Measurements from ENCODE around the gene HM13. TPM values are rescaled to one million over a fixed set of nuclear protein-coding genes. Genes with fewer than 3 reads are reported as not detected.
A peak's percentile ranks its signal among the peaks of the same experiment; 100 is the strongest.

Gene HM13
- total and polyA plus RNA-seq, 9 of the 15 experiments (the other 6 are each of a cell fraction or from before 2014, with no cell fraction given): 7.7 to 136 (median 74.5) TPM

DNA sequence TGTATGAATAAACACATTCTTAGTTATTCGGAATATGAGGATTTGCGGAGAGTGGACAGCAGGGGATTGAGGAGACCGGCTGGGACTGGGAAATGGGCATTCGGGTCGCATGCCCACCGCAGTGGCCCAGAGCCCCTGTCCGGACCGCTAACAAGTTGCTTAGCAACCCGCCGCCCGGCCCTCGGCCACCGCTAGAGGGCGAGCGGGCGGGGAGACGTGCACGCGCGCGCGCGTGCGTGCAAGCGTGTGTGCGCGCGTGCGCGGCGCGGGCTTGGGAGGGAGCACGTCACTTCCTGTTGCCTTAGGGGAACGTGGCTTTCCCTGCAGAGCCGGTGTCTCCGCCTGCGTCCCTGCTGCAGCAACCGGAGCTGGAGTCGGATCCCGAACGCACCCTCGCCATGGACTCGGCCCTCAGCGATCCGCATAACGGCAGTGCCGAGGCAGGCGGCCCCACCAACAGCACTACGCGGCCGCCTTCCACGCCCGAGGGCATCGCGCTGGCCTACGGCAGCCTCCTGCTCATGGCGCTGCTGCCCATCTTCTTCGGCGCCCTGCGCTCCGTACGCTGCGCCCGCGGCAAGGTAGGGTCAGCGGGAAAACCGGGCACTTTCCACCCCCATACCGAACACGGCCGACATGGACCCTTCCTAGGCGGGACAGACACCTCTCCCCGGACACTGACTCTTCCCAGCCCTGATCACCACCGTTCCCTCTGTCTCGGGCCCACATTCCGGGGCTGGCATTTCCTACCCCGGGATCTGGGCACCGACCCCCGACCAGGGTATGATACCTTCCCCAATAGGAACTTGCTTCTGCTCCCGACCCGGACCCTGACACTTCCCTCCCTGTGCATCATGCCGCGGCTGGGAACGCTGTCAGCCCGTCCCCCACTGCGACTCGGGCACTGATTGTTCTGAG, at the start of gene HM13 (continued):
- TF ChIP-seq, protein P1, sequence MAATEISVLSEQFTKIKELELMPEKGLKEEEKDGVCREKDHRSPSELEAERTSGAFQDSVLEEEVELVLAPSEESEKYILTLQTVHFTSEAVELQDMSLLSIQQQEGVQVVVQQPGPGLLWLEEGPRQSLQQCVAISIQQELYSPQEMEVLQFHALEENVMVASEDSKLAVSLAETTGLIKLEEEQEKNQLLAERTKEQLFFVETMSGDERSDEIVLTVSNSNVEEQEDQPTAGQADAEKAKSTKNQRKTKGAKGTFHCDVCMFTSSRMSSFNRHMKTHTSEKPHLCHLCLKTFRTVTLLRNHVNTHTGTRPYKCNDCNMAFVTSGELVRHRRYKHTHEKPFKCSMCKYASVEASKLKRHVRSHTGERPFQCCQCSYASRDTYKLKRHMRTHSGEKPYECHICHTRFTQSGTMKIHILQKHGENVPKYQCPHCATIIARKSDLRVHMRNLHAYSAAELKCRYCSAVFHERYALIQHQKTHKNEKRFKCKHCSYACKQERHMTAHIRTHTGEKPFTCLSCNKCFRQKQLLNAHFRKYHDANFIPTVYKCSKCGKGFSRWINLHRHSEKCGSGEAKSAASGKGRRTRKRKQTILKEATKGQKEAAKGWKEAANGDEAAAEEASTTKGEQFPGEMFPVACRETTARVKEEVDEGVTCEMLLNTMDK (IDR thresholded peaks at IDR 0.05; ENCODE audit: borderline replicate concordance, insufficient read depth, low read depth, low read length, poor library complexity, severe bottlenecking): peak; percentile 99
- TF ChIP-seq PRPF4 (IDR thresholded peaks at IDR 0.05; ENCODE audit: insufficient read depth, low read depth, low read length, poor library complexity, severe bottlenecking): no peak
- no peak for TF ChIP-seq NCOA2 (IDR thresholded peaks at IDR 0.05; ENCODE audit: partially characterized antibody in 2 of 2)
- peak; percentile 36; the same call in 1 of the 2 replicates for TF ChIP-seq SPI1 (IDR thresholded peaks at IDR 0.05; ENCODE audit: borderline replicate concordance, low read depth, low read length)
- TF ChIP-seq, protein P2, sequence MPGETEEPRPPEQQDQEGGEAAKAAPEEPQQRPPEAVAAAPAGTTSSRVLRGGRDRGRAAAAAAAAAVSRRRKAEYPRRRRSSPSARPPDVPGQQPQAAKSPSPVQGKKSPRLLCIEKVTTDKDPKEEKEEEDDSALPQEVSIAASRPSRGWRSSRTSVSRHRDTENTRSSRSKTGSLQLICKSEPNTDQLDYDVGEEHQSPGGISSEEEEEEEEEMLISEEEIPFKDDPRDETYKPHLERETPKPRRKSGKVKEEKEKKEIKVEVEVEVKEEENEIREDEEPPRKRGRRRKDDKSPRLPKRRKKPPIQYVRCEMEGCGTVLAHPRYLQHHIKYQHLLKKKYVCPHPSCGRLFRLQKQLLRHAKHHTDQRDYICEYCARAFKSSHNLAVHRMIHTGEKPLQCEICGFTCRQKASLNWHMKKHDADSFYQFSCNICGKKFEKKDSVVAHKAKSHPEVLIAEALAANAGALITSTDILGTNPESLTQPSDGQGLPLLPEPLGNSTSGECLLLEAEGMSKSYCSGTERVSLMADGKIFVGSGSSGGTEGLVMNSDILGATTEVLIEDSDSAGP (CRISPR knock-in tag; IDR thresholded peaks at IDR 0.05): no peak; the same call in 1 of the 2 replicates
- no peak for TF ChIP-seq ZNF764 (CRISPR knock-in tag; IDR thresholded peaks at IDR 0.05; ENCODE audit: low read depth)
- TF ChIP-seq, protein P3, sequence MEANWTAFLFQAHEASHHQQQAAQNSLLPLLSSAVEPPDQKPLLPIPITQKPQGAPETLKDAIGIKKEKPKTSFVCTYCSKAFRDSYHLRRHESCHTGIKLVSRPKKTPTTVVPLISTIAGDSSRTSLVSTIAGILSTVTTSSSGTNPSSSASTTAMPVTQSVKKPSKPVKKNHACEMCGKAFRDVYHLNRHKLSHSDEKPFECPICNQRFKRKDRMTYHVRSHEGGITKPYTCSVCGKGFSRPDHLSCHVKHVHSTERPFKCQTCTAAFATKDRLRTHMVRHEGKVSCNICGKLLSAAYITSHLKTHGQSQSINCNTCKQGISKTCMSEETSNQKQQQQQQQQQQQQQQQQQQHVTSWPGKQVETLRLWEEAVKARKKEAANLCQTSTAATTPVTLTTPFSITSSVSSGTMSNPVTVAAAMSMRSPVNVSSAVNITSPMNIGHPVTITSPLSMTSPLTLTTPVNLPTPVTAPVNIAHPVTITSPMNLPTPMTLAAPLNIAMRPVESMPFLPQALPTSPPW (CRISPR knock-in tag; IDR thresholded peaks at IDR 0.05): peak; percentile 79
- TF ChIP-seq, protein P4, sequence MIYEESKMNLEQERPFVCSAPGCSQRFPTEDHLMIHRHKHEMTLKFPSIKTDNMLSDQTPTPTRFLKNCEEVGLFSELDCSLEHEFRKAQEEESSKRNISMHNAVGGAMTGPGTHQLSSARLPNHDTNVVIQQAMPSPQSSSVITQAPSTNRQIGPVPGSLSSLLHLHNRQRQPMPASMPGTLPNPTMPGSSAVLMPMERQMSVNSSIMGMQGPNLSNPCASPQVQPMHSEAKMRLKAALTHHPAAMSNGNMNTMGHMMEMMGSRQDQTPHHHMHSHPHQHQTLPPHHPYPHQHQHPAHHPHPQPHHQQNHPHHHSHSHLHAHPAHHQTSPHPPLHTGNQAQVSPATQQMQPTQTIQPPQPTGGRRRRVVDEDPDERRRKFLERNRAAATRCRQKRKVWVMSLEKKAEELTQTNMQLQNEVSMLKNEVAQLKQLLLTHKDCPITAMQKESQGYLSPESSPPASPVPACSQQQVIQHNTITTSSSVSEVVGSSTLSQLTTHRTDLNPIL (CRISPR knock-in tag; IDR thresholded peaks at IDR 0.05): no peak
- TF ChIP-seq, protein P5, sequence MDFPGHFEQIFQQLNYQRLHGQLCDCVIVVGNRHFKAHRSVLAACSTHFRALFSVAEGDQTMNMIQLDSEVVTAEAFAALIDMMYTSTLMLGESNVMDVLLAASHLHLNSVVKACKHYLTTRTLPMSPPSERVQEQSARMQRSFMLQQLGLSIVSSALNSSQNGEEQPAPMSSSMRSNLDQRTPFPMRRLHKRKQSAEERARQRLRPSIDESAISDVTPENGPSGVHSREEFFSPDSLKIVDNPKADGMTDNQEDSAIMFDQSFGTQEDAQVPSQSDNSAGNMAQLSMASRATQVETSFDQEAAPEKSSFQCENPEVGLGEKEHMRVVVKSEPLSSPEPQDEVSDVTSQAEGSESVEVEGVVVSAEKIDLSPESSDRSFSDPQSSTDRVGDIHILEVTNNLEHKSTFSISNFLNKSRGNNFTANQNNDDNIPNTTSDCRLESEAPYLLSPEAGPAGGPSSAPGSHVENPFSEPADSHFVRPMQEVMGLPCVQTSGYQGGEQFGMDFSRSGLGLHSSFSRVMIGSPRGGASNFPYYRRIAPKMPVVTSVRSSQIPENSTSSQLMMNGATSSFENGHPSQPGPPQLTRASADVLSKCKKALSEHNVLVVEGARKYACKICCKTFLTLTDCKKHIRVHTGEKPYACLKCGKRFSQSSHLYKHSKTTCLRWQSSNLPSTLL (IDR thresholded peaks at IDR 0.05): no peak
- TF ChIP-seq PURB (CRISPR knock-in tag; IDR thresholded peaks at IDR 0.05; ENCODE audit: low read depth): no peak
- TF ChIP-seq, protein P6, sequence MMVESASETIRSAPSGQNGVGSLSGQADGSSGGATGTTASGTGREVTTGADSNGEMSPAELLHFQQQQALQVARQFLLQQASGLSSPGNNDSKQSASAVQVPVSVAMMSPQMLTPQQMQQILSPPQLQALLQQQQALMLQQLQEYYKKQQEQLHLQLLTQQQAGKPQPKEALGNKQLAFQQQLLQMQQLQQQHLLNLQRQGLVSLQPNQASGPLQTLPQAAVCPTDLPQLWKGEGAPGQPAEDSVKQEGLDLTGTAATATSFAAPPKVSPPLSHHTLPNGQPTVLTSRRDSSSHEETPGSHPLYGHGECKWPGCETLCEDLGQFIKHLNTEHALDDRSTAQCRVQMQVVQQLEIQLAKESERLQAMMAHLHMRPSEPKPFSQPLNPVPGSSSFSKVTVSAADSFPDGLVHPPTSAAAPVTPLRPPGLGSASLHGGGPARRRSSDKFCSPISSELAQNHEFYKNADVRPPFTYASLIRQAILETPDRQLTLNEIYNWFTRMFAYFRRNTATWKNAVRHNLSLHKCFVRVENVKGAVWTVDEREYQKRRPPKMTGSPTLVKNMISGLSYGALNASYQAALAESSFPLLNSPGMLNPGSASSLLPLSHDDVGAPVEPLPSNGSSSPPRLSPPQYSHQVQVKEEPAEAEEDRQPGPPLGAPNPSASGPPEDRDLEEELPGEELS (CRISPR knock-in tag; IDR thresholded peaks at IDR 0.05; ENCODE audit: borderline replicate concordance): no peak
- no peak for TF ChIP-seq MTA1 (IDR thresholded peaks at IDR 0.05; ENCODE audit: borderline replicate concordance)
- no peak for TF ChIP-seq JUNB (CRISPR knock-in tag; conservative IDR thresholded peaks at IDR 0.05)
- TF ChIP-seq DACH1 (IDR thresholded peaks at IDR 0.05; ENCODE audit: partially characterized antibody): no peak
